Activated naive CD8-positive, alpha-beta T cell (primary cell): ENCODE data around the gene PRR27.
"Not testable (repeated sequence)": the region's sequence is repeated elsewhere in the genome, so short reads cannot be mapped to it uniquely, and the experiment has no call there.

Source experiments
- H3K27ac Mint-ChIP-seq: one replicate; pipeline ENCODE4 v1.8.0; 2021; ENCODE audit warnings: mixed read lengths
- H3K27me3 Mint-ChIP-seq: one replicate; pipeline ENCODE4 v1.8.0; 2021; ENCODE audit warnings: mixed read lengths
- H3K36me3 Mint-ChIP-seq: one replicate; pipeline ENCODE4 v1.8.0; 2021; ENCODE audit warnings: mixed read lengths
- H3K4me1 Mint-ChIP-seq: one replicate; pipeline ENCODE4 v1.8.0; 2021; ENCODE audit warnings: low read depth, mixed read lengths
- H3K4me3 Mint-ChIP-seq: one replicate; pipeline ENCODE4 v1.8.0; 2021; ENCODE audit warnings: mild to moderate bottlenecking, mixed read lengths
- H3K9me3 Mint-ChIP-seq: one replicate; pipeline ENCODE4 v1.8.0; 2021; ENCODE audit warnings: low read depth, mixed read lengths

Gene PRR27

GRCh38 chr4:70183168-70183939 is 29.3 kb downstream of the PRR27 start:
- Mint-ChIP-seq H3K36me3 (no peaks in the 10 kb centered on the region), H3K4me1 (no peaks in the 10 kb centered on the region), H3K27me3 (peaks cover 1% of the 10 kb centered on the region), H3K27ac (no peak overlapping the region), H3K4me3 (no peak overlapping the region), H3K9me3 (no peaks in the 10 kb centered on the region)

GRCh38 chr4:70183940-70184246 is 29.9 kb downstream of the PRR27 start:
- Mint-ChIP-seq H3K4me3 (no peak overlapping the region), H3K36me3 (no peaks in the 10 kb centered on the region), H3K9me3 (no peaks in the 10 kb centered on the region), H3K27me3 (peaks cover 1% of the 10 kb centered on the region), H3K4me1 (no peaks in the 10 kb centered on the region), H3K27ac (no peak overlapping the region)

GRCh38 chr4:70187216-70187615 is 33.2 kb downstream of the PRR27 start:
- no peaks in the 10 kb centered on the region for H3K4me1 Mint-ChIP-seq
- H3K9me3 Mint-ChIP-seq, result no peaks in the 10 kb centered on the region
- no peaks in the 10 kb centered on the region for H3K27me3 Mint-ChIP-seq

GRCh38 chr4:70190579-70190978 is 36.5 kb downstream of the PRR27 start:
- no peak overlapping the region for H3K27ac Mint-ChIP-seq
- H3K4me1 Mint-ChIP-seq, result no peaks in the 10 kb centered on the region
- no peaks in the 10 kb centered on the region for H3K27me3 Mint-ChIP-seq
- no peak overlapping the region for H3K4me3 Mint-ChIP-seq
- no peaks in the 10 kb centered on the region for H3K9me3 Mint-ChIP-seq
- no peaks in the 10 kb centered on the region for H3K36me3 Mint-ChIP-seq

More at GRCh38 chr4:70187216-70187615, 33.2 kb downstream of the PRR27 start:
- no peak overlapping the region for H3K4me3 Mint-ChIP-seq
- H3K27ac Mint-ChIP-seq, result no peak overlapping the region
- no peaks in the 10 kb centered on the region for H3K36me3 Mint-ChIP-seq

GRCh38 chr4:70191647-70192046 is 37.6 kb downstream of the PRR27 start:
- H3K4me1 Mint-ChIP-seq, result no peaks in the 10 kb centered on the region
- H3K36me3 Mint-ChIP-seq, result no peaks in the 10 kb centered on the region
- no peak overlapping the region for H3K27ac Mint-ChIP-seq
- H3K27me3 Mint-ChIP-seq, result no peaks in the 10 kb centered on the region
- no peaks in the 10 kb centered on the region for H3K9me3 Mint-ChIP-seq
- no peak overlapping the region for H3K4me3 Mint-ChIP-seq

GRCh38 chr4:70192895-70193294 is 38.9 kb downstream of the PRR27 start:
- H3K36me3 Mint-ChIP-seq, result no peaks in the 10 kb centered on the region
- H3K4me1 Mint-ChIP-seq, result no peaks in the 10 kb centered on the region

GRCh38 chr4:70195425-70195824 is 41.4 kb downstream of the PRR27 start, which contains the start of gene ODAM:
Gene ODAM, plus strand, starts transcription at chr4:70195725. Its CDS starts 819 bp downstream, at chr4:70196544.
- no peaks in the 10 kb centered on the region for H3K4me1 Mint-ChIP-seq
- no peaks in the 10 kb centered on the region for H3K27me3 Mint-ChIP-seq
- no peak within 1 kb of the TSS for H3K4me3 Mint-ChIP-seq
- no peaks in the 10 kb centered on the region for H3K9me3 Mint-ChIP-seq
- no peak within 1 kb of the TSS for H3K27ac Mint-ChIP-seq
- H3K36me3 Mint-ChIP-seq, result no peaks in the 10 kb centered on the region

More at GRCh38 chr4:70192895-70193294, 38.9 kb downstream of the PRR27 start:
- no peak overlapping the region for H3K27ac Mint-ChIP-seq
- H3K27me3 Mint-ChIP-seq, result no peaks in the 10 kb centered on the region
- H3K9me3 Mint-ChIP-seq, result no peaks in the 10 kb centered on the region
- no peak overlapping the region for H3K4me3 Mint-ChIP-seq

- no peaks in the 10 kb centered on the region for H3K4me1 Mint-ChIP-seq
- no peaks in the 10 kb centered on the region for H3K36me3 Mint-ChIP-seq
- no peak overlapping the region for H3K27ac Mint-ChIP-seq
- no peak overlapping the region for H3K4me3 Mint-ChIP-seq
- no peaks in the 10 kb centered on the region for H3K27me3 Mint-ChIP-seq
- no peaks in the 10 kb centered on the region for H3K9me3 Mint-ChIP-seq
Observed at GRCh38 chr4:70196857-70197256, 42.8 kb downstream of the PRR27 start.

GRCh38 chr4:70197842-70198241 is 43.8 kb downstream of the PRR27 start:
- H3K27me3 Mint-ChIP-seq, result no peaks in the 10 kb centered on the region
- no peak overlapping the region for H3K27ac Mint-ChIP-seq
- H3K36me3 Mint-ChIP-seq, result no peaks in the 10 kb centered on the region
- no peaks in the 10 kb centered on the region for H3K9me3 Mint-ChIP-seq
- no peaks in the 10 kb centered on the region for H3K4me1 Mint-ChIP-seq
- no peak overlapping the region for H3K4me3 Mint-ChIP-seq

- Mint-ChIP-seq H3K9me3 (no peaks in the 10 kb centered on the region), H3K27me3 (no peaks in the 10 kb centered on the region), H3K36me3 (no peaks in the 10 kb centered on the region), H3K27ac (no peak overlapping the region), H3K4me1 (no peaks in the 10 kb centered on the region), H3K4me3 (no peak overlapping the region)
Observed at GRCh38 chr4:70203601-70204000, 49.6 kb downstream of the PRR27 start.

- H3K27me3 Mint-ChIP-seq, H3K4me1 Mint-ChIP-seq, H3K4me3 Mint-ChIP-seq, H3K36me3 Mint-ChIP-seq, H3K27ac Mint-ChIP-seq, H3K9me3 Mint-ChIP-seq: not testable (repeated sequence)
Observed at GRCh38 chr4:70212752-70213151, 58.7 kb downstream of the PRR27 start.
